GM21447 (cell line): Measurements from ENCODE around the gene SKAP1.
"Not testable (repeated sequence)": the region's sequence is repeated elsewhere in the genome, so short reads cannot be mapped to it uniquely, and the experiment has no call there.

Experiments used
- ATAC-seq: cut with Tn5 transposase; IDR thresholded peaks from one replicate; pipeline ENCODE4 v1.9.1; 2021; ENCODE audit not compliant: unreplicated experiment

The SKAP1 gene

GRCh38 chr17:48413613-48414405 is 16.2 kb downstream of the SKAP1 start:
- no peak for ATAC-seq

GRCh38 chr17:48412841-48413240 is 17.2 kb downstream of the SKAP1 start:
- ATAC-seq, result no peak

- ATAC-seq, result not testable (repeated sequence)
These were observed 19.2 kb downstream of the SKAP1 start for GRCh38 chr17:48410821-48411220.

GRCh38 chr17:48409607-48410006 is 20.4 kb downstream of the SKAP1 start:
- no peak for ATAC-seq

GRCh38 chr17:48406936-48407567 is 23.0 kb downstream of the SKAP1 start:
- no peak for ATAC-seq

- ATAC-seq, result no peak
These were observed 35.2 kb downstream of the SKAP1 start for GRCh38 chr17:48394821-48395220.

- no peak for ATAC-seq
These were observed 36.7 kb downstream of the SKAP1 start for GRCh38 chr17:48393283-48393682.

- no peak for ATAC-seq
These were observed 37.2 kb downstream of the SKAP1 start for GRCh38 chr17:48392857-48393256.

GRCh38 chr17:48391444-48391843 is 38.6 kb downstream of the SKAP1 start:
- ATAC-seq, result no peak

GRCh38 chr17:48389903-48390302 is 40.1 kb downstream of the SKAP1 start:
- ATAC-seq, result no peak

- no peak for ATAC-seq
These were observed 40.9 kb downstream of the SKAP1 start for GRCh38 chr17:48388955-48389743.

GRCh38 chr17:48386826-48387225 is 43.2 kb downstream of the SKAP1 start:
- no peak for ATAC-seq

GRCh38 chr17:48385319-48385718 is 44.7 kb downstream of the SKAP1 start:
- ATAC-seq, result no peak

GRCh38 chr17:48384164-48384563 is 45.9 kb downstream of the SKAP1 start:
- no peak for ATAC-seq

GRCh38 chr17:48382989-48383388 is 47.0 kb downstream of the SKAP1 start:
- ATAC-seq, result no peak

- no peak for ATAC-seq
These were observed 51.2 kb downstream of the SKAP1 start for GRCh38 chr17:48378708-48379392.

- ATAC-seq, result no peak
These were observed 51.8 kb downstream of the SKAP1 start for GRCh38 chr17:48378238-48378637.

- no peak for ATAC-seq
These were observed 53.2 kb downstream of the SKAP1 start for GRCh38 chr17:48376682-48377325.

GRCh38 chr17:48375356-48375755 is 54.7 kb downstream of the SKAP1 start:
- ATAC-seq, result no peak

- ATAC-seq, result no peak
These were observed 55.3 kb downstream of the SKAP1 start for GRCh38 chr17:48374650-48375230.
